Activated CD8-positive, alpha-beta T cell treated with anti-CD3 and anti-CD28 coated beads for 36 hours (primary cell): ENCODE results near the gene DACH1. TPM values are rescaled to one million over a fixed set of nuclear protein-coding genes. Genes with fewer than 3 reads are reported as not detected.

ENCODE experiments used
- ATAC-seq: fragments of 200-7000 bp; cut with Tn5 transposase; one replicate; pipeline ENCODE4 v1.10.0; 2021; ENCODE audit warnings: mild to moderate bottlenecking, moderate library complexity
- CTCF ChIA-PET: fragments of 350-600 bp; sonication (Branson Sonifier 250); formaldehyde crosslinking; loops from one replicate; lab custom pipeline; 2021; ENCODE audit warnings: antibody characterized with exemption; lab: Charles Lee
- POLR2A ChIA-PET: fragments of 350-600 bp; sonication (Branson Sonifier 250); formaldehyde crosslinking; loops from one replicate; lab custom pipeline; 2021; ENCODE audit warnings: antibody characterized with exemption; lab: Charles Lee
- DNase-seq: peaks from one replicate; pipeline ENCODE4 v3.0.0-alpha.2; 2020
- H3K27ac Mint-ChIP-seq: one replicate; pipeline ENCODE4 v1.8.0; 2021; ENCODE audit warnings: mild to moderate bottlenecking, mixed read lengths
- H3K27me3 Mint-ChIP-seq: one replicate; pipeline ENCODE4 v1.8.0; 2021; ENCODE audit warnings: mixed read lengths
- H3K36me3 Mint-ChIP-seq: one replicate; pipeline ENCODE4 v1.8.0; 2021; ENCODE audit warnings: low read depth, mixed read lengths
- H3K4me1 Mint-ChIP-seq: one replicate; pipeline ENCODE4 v1.8.0; 2021; ENCODE audit warnings: low read depth, mixed read lengths
- H3K4me3 Mint-ChIP-seq: one replicate; pipeline ENCODE4 v1.8.0; 2021; ENCODE audit warnings: mild to moderate bottlenecking, moderate library complexity, mixed read lengths
- H3K9me3 Mint-ChIP-seq: one replicate; pipeline ENCODE4 v1.8.0; 2021; ENCODE audit warnings: mixed read lengths
- intact Hi-C: fragments of 100-400 bp; cut with micrococcal nuclease; formaldehyde crosslinking; loops from one replicate; pipeline ENCODE4 v1.10.0; 2022
- total RNA-seq, 2 experiments: library from RNA; stranded (reverse); gene quantifications; one replicate each; pipeline ENCODE4 v1.2.3, GENCODE V29; 2021
- TF ChIP-seq, protein P1 (sequence below): fragments of 200-600 bp; IDR thresholded peaks from one replicate; pipeline ENCODE4 v1.8.0; 2022; ENCODE audit warnings: antibody characterized with exemption, mild to moderate bottlenecking

Gene DACH1
- total RNA-seq, 2 experiments from 2014 or later: not detected

DNA sequence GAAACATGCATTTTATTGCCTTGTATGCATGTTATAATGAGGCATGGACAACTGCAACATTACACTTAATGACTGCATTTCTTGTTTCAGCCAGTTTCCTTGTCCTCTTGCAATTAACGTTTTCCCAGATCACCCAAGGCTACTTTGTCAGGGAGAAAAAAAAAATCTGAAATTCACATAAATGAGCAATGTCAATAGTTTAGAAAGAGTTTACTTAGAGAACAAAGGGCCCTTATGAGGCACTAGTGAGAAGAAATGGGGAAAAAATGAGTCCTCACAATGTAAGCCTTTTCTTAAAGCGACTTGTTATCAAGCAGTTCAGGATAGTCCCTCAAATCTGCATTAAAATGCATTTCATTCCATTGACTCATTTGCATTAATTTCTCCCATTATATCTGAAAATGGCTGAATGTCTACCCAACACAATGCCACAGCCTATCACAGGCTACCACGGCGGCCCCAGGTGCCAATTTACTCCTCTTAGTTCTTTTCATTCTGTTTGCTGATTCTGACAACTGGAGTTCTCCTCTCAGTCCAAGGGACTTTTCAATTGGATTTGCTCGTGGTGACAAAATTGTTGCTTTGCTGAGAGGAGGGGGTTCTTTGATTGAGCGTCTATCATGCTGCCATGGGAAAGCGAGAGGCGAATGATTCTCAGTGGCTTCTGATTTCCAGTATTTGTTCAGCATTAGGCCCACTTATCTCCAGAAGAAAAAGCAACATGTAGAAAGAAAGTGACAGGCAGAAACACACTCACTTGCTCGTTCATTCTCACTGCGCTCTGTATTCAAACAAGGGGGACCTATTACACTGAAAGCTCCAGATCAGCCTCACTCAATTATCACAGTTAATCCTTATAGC, 107.1 kb downstream of the DACH1 start:
- CTCF ChIA-PET: no interaction called here
- TF ChIP-seq, protein P1, sequence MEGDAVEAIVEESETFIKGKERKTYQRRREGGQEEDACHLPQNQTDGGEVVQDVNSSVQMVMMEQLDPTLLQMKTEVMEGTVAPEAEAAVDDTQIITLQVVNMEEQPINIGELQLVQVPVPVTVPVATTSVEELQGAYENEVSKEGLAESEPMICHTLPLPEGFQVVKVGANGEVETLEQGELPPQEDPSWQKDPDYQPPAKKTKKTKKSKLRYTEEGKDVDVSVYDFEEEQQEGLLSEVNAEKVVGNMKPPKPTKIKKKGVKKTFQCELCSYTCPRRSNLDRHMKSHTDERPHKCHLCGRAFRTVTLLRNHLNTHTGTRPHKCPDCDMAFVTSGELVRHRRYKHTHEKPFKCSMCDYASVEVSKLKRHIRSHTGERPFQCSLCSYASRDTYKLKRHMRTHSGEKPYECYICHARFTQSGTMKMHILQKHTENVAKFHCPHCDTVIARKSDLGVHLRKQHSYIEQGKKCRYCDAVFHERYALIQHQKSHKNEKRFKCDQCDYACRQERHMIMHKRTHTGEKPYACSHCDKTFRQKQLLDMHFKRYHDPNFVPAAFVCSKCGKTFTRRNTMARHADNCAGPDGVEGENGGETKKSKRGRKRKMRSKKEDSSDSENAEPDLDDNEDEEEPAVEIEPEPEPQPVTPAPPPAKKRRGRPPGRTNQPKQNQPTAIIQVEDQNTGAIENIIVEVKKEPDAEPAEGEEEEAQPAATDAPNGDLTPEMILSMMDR: no peak
- no peaks in the 10 kb centered on the region for H3K27me3 Mint-ChIP-seq
- no peak for ATAC-seq
- H3K9me3 Mint-ChIP-seq: peaks cover 1% of the 10 kb centered on the region
- no peaks in the 10 kb centered on the region for H3K36me3 Mint-ChIP-seq
- H3K4me3 Mint-ChIP-seq: no peak overlapping the region
- intact Hi-C loops: no loop called here
- no peaks in the 10 kb centered on the region for H3K4me1 Mint-ChIP-seq
- DNase-seq: no peak
- POLR2A ChIA-PET: interaction anchor here (0.7 kb wide), 1 partner anchor 127 kb away, joined by 8 read pairs; no protein-coding TSS in a partner anchor
- H3K27ac Mint-ChIP-seq: no peak overlapping the region

DNA sequence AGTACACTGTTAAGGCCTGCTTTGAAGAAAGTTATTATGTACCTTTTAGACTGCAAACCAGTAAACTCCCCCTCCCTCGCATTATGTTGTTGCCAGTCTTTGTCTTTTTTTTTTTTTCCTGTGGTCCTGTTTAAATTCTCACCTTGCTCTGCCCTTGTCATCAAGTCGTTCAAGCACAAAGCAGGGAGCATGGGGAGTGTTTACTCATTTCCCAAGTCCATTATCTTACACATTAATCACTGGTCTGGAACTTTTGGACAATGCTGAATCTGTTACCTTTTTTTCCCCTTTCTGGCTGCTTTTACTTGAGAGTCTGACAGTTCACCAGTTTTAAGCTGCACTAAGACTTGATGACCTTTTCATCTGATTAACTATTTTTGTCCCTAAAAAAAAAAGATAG, 108.2 kb downstream of the DACH1 start:
- peaks cover 1% of the 10 kb centered on the region for H3K9me3 Mint-ChIP-seq
- no peaks in the 10 kb centered on the region for H3K4me1 Mint-ChIP-seq
- H3K27me3 Mint-ChIP-seq: no peaks in the 10 kb centered on the region
- intact Hi-C loops: no loop called here
- H3K27ac Mint-ChIP-seq: no peak overlapping the region
- ChIA-PET CTCF (no interaction called here), POLR2A (interaction anchor here (0.7 kb wide), 1 partner anchor 126 kb away, joined by 8 read pairs; no protein-coding TSS in a partner anchor)
- TF ChIP-seq, protein P1: no peak
- H3K4me3 Mint-ChIP-seq: no peak overlapping the region
- DNase-seq: no peak
- no peak for ATAC-seq
- no peaks in the 10 kb centered on the region for H3K36me3 Mint-ChIP-seq

DNA sequence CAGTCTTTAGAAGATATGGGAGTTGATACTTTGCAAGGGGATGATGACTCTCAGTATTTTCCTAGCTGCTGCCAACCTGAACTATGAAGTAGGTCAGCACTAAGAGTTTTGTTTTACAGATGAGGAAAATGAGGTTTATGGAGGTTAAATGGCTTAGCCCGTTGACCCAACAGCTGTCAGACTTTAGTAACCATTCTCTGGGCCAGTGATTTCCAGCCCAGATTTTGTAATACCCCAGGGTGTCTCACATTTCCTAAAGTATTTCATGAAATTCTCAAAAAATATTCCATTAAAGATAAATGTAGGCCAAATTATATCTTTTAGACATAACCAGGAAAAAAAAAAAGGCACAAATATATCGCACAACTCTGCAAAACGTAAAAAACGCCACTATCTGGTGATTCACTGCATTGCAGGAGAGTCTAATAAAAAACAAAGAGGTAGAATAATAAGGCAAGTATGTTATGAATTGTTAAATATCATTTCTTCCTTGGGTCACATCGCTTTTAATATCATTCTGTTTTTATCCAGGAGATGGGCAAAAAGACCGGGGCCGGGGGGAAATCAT, 112.5 kb downstream of the DACH1 start:
- no peak overlapping the region for H3K27ac Mint-ChIP-seq
- POLR2A ChIA-PET: no interaction called here
- no peak for ATAC-seq

DNA sequence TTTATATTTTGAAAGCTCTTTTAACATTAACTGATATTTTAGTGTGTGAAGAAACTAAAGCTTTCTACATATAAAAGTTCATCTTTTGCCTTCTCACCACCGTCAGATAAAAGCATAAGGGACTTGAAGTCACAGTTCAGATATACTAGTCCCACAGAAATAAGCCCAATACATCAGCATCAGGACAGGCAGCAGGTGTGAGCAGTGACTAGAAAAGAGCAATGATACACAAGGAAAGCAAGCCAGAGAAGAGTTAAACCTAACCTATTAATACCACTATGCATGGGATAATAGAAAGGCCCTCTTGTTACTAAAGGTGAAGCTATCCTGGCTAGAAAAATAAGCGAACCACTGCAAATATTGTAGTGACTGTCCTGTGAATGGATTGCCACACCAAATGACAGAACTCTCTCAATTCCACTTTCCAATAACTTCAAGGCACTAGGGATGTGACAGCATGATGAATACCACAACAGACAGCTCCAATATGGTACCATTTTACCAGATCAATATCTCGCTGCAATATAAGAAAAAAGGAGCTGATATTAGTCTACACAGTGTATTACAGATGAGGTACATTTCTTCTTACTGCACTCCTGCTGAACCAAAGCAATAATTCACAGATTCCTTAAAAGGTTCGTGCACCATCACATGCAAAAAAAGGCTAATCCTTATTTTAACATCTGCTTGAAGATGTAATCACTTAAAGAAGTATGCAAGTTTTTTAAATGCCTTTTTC, 114.1 kb downstream of the DACH1 start:
- Mint-ChIP-seq H3K4me1 (no peaks in the 10 kb centered on the region), H3K27ac (no peak overlapping the region), H3K36me3 (no peaks in the 10 kb centered on the region), H3K9me3 (no peaks in the 10 kb centered on the region), H3K4me3 (no peak overlapping the region), H3K27me3 (no peaks in the 10 kb centered on the region)
- ChIA-PET CTCF (interaction anchor here (0.6 kb wide), 1 partner anchor 28 kb away, joined by 3 read pairs; no protein-coding TSS in a partner anchor), POLR2A (no interaction called here)
- intact Hi-C loops: no loop called here
- ATAC-seq (no peak), DNase-seq (no peak)
- TF ChIP-seq, protein P1: no peak

More for the DNA sequence above, 112.5 kb downstream of the DACH1 start:
- TF ChIP-seq, protein P1: no peak
- CTCF ChIA-PET: interaction anchor here (1.5 kb wide), 1 partner anchor 8 kb away, joined by 5 read pairs; no protein-coding TSS in a partner anchor
- Mint-ChIP-seq H3K27me3 (no peaks in the 10 kb centered on the region), H3K4me1 (no peaks in the 10 kb centered on the region), H3K4me3 (no peak overlapping the region), H3K36me3 (no peaks in the 10 kb centered on the region), H3K9me3 (no peaks in the 10 kb centered on the region)
- no peak for DNase-seq
- intact Hi-C loops: no loop called here
